HG03571 (cell line): ENCODE data around the gene PLA1A.
A peak's percentile ranks its signal among the peaks of the same experiment; 100 is the strongest.

Source experiments
- ATAC-seq: cut with Tn5 transposase; IDR thresholded peaks from one replicate; pipeline ENCODE4 v1.9.1; 2021; ENCODE audit not compliant: unreplicated experiment

PLA1A gene

DNA sequence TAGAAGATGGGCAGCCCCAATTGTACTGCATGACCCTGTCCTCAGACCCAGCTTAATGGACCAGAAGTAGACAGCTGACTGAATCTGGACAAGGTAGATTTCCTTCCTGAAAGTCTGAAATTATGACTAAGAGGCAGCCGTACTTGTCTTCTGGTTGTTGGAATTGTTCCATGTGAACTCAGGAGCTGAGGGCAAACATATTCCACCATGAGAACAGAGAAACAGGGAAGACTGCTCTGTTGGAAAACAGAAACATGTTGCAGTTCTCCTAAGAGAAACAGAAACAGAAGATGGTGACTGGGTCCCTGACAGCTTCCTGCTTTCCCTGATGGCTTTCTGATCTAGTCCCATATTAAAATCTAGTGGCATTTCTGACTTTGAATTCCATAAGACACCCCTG, 38.6 kb downstream of the PLA1A start:
- ATAC-seq, result no peak

DNA sequence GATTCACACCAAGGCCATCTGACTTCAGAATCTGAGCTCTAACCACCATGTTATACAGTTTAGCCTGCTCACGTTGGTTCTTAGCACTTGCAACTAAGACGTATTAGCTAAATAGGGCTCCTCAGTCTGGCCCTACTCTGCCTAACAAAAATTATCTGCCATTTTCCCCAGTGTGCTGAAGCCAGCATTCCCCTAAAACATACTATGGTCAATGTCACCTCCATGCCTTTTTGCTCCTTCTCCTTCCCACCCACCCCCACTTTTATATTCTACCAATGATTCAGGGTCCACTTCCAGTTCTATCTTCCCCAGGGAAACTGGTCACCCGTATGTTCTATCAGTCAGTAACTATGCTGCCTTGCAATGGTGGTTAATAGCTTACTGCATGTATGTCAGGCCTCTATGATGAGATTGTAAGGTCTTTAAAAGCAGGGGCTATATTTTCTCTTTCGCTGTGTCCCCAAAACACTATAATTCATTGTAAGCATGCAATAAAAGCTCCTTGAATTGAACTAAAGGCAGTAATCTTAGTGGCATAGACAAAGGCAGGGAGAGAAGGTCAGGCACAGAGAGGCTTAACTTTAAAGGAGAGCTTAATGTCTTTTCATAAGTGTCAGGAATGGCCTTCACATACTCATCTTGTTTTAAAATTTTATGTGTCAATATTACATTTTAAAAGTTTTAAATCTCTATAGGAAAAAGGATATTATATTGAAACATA, 39.4 kb downstream of the PLA1A start:
- no peak for ATAC-seq

DNA sequence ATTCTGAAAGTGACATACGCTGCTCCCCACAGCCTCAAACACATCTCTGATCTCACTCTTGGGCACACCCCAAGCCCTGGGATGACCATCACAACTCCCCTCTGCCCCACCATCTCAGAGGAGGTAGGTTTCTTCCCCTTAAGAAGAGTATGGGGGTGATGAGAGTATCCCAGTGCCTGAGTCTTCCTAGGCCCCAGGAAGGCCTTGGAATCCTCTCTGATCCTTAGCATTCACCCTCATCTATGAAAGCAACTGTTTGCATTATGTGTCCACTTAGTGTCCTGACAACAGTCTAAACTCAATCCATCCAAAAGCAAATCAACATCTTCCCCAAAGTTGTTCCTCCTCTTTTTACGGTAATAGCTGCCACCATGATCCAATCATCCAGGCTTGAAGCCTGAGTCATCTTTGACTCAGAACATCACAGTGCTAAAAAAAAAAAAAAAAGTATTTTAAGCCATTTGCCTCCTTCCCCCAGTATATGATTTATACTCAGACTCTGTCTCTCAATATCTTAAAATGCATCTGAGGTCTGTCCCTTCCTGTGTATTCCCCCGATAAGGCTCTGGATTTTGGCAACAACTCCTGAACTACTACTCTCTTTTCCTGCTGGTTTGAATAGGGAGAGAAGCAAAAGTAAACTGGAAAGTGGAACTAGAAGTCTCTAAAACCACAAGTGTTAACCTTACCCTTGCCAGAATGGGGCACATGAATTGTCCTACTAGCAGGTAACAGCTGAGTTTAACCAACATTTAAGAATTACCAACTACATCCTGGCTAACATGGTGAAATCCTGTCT, 40.2 kb downstream of the PLA1A start:
- ATAC-seq, result peak; percentile 38

DNA sequence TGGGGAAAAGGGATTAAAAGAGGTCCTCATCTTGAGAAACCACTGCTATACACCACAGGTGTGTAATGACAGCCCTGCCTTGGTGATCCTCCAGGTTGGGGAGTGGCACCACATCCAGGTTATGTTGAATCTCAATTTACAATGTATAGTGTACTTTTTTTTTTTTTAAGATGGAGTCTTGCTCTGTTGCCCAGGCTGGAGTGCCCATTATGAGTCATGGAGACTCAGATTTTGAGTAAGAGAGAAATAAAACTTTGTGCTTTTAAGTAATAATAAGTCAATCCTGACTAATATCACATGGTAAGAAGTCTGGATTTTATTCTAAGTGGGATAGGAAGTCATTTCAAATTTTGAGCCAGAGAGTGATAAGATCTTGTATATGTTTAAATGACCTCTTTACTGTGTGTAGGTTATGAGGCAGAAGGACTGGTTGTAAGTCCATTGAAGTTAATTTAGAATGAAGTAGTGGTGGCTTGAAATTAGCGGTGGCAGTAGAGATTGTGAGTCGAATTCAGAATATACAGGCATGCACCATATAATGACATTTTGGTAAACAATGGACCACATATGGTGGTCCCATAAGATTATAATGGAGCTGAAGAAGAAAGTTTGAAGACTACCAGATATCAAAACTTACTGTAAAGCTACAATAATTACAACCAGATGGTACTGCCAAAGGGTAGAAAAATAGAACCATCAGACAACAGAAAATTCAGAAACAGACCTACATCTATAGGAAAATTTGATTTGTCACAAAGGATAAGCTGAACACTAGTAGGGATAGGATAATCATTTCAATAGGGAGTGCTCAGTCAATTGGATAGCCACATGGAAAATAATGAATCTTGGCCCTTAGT, 42.0 kb downstream of the PLA1A start:
- no peak for ATAC-seq

DNA sequence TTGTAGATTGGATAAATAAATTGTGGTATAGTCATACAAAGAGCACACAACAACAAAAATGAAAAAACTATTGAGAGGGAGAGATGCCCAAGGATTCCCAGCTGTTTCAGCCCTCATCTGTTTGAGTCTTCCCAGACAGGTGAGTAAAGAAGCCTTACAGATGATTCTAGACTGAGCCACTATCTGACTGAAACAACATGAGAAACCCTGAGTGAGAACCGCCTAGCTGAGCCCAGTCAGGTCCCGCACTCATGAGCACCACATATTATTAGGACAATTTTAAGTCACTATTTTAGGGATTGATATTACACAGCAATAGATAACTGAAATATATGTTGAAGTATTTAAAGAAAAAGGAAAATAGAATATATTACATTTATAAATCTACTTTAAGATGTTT, 43.7 kb downstream of the PLA1A start:
- ATAC-seq, result no peak

DNA sequence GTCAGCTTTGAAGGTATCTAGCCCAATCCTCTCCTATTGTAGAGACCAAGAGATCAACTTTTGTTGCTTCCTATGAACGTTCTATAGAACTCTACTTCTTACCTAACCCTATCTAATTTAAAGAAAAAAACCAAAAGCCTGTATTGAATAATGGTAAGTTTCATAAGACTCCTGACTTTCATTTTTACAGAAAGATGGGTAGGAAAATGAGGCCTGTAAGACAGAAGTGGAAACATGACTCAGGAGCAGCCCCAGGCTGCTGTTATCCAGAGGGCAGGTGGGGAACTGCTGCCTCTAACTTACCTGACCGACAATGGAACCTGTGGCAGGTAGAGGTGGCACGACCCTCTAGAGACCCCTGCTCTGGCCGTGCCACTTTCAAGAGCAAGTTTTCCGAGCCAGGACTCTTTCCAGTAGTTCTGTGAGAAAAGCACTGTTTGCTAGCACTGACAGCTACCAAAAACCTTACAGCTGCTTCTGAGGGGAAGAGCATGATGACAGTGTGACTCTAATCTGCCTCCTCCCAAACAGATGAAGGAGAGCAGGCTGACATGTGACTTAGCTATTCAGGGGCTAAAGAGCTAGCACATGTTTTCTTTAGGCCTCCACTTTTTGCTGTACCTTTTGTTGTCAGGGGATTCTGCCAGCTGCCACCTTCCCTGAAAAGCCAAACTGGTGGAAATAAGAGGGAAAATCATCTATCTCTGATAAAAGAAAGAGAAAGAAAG, 45.2 kb downstream of the PLA1A start:
- ATAC-seq, result no peak

DNA sequence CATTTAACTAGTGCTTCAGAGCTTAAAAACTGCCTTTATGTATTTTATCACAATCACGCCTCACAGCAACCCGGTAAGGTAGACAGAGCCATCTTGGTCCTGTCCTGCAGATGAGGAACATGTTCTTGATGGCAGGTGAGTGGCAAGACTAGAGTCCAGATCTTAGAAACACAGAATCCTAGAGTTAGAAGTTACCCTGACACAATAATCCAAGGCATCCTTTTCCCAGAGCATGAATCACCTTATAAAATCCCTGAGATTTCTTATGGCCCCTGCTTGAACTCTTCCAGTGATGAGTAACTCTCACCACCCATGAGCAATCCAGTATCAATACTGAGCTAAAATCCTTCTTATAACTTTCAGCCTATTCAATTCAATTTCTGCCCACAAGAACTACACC, 45.8 kb downstream of the PLA1A start:
- ATAC-seq, result no peak

DNA sequence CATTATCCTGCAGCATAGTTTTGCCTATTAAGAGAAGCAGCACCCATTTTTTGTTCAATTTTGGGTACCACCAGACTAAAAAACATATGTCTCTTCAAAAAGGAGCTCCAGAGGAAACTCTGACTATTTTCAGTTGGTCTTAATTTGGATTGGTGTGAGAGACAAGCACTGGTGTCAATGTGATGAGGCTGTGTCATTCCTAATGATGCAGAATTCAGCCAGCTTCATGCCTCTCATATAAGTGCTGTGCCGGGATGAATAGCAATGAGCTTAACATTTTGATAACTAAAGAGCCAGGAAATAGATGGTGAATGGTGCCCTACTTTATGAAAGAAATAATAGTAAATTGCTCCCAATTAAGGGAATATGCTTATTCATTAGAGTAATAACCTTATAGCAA, 46.8 kb downstream of the PLA1A start:
- no peak for ATAC-seq

DNA sequence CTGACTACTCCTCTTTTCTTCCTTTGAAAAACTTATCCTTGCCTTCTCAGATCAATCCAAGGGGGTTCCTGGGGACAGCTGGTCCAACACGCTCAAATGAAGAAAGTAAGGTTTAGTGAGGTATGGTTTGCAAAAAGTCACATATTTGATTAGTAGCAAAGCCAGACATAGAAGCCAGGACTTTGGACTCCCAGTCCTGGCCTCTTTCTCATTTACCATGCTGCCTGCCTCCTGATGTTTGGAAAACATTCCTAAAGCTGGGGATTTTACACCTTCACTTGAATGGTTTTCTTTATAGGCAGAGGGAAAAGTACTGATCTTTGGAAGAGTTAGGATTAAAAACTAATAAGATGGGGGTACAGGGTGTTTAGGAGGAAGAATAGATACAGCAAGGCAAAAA, 48.1 kb downstream of the PLA1A start:
- no peak for ATAC-seq

DNA sequence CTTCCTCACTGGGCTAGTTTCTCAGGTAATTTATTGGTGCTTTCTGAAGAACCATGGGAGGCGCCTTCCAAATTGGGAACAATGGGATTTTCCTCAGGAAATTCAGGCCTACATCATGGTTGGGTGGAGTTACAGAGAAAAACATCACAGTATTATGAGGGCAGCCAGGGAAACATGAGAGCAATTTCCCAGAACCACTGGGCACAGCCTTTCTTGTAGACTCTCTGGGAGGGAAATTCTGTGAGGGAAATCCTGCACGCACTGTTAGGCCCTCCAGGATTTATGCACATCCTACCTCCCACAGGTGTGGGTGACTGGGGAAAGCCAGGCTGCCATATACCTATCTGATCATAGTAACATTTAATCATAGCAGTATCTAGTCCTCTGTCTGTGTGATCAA, 49.5 kb downstream of the PLA1A start:
- ATAC-seq, result no peak

DNA sequence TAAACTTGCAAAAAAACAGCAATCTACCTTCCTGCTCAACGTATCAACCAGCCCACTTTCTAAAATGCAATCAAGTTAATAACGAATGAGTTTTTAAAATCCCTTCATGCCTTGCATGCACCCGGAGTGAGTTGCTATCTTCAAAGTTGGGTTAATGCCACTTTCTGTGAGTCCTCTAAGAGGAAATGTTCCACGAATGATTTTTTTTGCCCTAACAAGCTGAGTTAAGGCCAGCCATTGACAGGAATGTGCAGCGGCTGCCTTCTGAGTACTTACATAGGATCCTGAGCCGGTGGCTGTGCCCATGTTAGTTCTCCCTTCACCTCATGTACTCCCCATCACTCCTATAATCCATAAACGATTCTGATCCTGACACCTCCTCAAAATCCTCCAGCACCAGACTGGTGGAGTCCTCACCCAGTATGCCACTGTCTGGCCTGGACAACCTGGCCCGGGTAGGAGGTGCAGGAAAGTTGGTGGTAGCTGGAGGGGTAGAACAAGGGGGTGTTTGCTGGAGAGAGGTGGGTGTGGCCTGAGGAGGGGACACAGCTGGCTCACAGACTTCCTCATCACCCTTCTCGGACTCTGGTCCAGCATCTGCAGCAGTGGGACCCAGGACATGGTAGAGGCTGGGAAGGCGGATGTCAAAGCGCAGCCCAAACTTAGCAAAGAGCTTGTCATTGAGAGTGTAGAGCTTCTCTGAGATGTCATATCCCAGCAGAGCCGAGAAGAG, 50.3 kb downstream of the PLA1A start:
- no peak for ATAC-seq

DNA sequence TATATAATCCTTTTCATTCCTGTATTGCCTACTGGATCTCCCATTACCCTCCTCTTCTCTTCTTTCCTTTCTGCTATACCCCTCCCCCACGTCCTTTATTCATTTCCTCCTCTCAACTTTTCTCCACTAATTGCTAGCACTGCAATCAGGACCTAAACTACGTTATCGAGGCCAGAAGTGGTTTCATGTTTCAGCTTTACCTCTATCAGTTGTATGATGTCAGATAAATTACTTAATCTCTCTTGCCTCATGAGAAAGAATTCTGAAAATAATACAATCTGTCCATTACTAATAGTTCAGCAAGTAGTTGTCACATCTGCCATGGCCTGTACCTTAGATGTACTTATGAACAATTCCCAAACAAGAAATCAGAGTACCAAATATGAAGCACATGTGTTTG, 52.1 kb downstream of the PLA1A start:
- ATAC-seq, result no peak

DNA sequence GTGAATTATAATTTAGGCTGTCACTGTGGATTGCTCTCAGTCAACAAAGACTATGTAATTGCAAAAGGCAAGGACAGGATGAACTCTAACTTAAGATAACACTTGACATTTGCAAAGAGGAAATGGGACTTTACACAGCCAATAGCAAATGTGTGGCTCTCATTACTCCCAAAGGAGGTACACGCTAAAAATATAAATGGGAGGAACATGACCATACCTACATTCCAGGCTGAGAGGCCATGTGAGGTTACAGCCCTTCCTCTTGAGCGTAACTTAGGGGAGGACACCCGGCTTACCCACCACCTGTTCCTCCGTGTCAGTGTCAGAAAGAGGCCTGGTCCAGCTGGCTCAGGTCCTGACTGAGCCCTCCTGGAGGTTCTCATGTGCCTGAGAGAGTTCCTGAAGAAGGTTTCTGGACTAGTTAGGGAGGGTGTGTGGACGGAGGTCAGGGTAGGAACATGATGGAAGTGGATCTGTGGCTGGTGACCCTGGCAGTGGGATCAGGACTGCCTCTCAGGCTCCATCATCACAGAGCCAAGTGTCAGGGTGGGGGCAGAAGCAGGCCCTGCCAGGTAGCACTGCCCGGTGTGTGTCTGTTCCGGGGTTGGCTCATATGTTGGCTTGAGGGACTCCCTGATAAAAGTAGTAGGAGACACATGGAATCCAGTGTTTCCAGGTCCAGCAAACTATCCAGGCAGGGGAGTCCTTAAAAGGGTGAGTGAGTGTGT, 54.8 kb downstream of the PLA1A start:
- ATAC-seq, result no peak

DNA sequence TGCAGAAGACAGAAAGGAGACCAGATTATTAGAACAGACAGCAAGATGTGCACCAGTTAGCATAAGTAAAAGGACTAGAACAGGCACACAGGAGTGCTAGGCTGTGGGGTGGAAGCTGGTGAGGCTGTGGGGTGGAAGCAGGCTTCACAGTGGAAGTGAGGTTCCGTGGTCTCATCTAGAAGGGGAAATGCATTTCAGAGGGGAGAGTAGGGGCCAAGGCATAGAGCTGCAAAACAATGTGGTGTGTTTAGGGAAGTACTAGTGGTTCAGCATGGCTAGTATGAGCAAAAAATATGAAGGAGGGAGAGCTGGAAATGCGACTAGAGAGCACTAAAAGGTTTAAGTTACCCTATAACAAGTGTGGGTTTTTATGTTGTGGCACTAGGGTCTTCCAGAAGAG, 56.2 kb downstream of the PLA1A start:
- ATAC-seq, result no peak

DNA sequence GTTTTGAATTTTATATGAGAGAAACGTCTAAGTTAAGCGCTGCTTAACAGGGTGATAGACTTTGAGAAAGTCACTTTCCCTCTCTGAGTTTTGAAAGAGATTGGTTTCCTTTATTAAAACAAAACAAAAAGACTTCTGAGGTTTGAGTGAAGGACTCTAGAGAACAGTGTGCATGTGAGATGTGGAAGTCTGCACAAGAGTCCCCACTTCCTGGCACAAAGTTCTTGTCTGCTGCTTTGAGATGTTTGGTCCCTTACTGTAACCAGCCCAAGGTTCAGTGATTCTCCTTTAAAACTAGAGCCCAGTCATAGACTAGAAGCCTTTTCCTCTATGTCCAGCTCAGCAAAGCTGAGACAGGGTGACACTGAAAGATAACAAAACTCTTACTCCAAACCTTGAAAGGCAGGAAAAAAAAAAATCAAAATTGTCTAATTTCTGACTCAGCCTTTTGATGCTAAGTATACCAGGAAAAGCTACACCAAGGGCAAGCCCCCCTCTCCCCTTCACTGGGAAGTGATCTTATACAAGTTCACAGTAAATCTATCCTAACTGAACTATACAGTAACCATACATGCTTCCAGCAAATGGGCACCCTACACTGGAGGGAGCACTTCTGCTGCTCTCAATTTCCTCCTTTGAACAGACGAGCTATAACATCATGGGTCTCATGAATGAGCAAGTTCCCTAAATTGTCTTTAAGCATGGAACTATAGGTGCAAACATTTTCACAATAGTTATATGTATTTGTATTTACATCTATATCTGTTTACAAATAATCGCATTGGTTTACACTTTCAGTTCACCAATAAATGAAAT, 60.4 kb downstream of the PLA1A start:
- ATAC-seq, result no peak

DNA sequence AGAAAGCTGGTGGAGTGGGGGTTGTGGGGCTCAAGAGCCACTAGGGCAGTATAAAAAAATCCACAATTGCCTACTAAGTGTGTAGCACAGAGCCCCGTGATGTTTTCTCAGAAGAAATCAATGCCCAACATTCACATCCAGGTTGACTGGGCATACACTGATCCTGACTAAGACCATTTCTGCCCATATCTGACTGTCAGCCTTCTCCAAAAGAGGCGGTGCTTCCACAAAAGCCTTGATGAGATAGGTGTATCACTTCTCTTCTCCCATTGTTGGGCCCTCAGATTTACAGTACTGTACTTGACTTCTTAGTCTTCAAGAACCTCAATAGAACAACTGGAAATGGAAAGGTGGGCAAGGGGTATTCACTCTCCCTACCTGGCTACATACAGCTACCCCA, 61.3 kb downstream of the PLA1A start:
- ATAC-seq, result no peak

DNA sequence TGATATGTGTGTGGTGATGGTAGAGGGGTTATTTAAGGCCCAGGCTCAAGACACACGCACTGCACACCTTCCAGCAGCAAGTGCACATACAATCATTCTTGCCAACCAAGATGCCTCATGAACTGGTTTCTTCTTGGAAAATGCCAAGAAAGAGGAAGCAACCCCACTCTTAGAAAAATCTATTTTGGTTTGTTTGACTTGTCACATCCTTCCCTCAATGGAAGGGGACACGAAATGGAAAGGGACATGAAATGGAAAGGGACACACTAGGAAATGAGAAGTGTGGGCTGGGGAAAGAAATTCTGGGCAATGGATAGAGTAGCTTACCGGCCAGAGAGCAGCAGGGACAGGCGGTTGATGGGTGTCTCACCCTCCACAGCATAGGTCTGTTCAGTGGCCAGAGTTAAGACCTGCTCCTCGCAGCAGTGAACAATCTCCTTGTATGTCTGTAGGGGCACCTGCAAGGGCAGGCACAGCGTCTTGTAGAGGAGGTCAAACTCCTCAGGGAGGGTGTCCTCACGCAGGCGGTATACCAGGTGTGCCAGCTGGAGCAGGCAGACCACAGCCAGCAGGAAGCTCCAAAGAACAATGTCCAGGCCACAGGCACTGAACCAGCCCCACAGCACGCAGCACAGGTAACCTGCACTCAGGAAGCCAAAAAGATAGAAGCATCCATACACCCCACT, 62.1 kb downstream of the PLA1A start:
- ATAC-seq, result no peak
